ENCODE results near the gene ATP11A. TPM values are rescaled to one million over a fixed set of nuclear protein-coding genes. Genes with fewer than 3 reads are reported as not detected.

Gene ATP11A
- total RNA-seq, 6 experiments from 2014 or later: 24.3 to 57.4 (median 33.1) TPM

DNA sequence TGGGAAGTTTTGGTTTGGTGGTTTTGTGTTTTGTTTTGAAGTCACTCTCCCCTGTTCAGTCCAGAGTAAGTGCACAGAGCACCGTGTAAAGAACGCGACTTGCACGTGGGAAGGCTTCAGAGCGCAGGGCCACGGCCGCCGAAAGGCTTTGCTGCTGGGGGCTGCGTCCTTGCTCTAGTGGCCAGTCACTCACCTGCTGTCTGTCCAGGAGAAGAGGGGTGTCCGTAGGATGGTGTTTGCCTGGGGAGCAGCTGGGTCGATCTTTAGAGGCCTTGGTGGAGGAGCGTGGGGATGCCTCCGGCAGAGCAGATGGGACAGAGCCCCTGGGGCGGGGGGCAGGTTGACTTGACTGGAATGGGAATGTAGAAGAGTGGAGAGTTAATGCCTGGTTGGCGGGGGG lies 162.6 kb downstream of the ATP11A start:
- no peak for DNase-seq
- 97% methylated on average over 11 of the region's 15 CpGs for WGBS (ENCODE audit: insufficient coverage, low coverage, low lambda C conversion rate, missing lambda C conversion rate)
- H3K36me3 ChIP-seq: peaks cover 0 to 34% (median 16%) of the 10 kb centered on the region in 4 donors

DNA sequence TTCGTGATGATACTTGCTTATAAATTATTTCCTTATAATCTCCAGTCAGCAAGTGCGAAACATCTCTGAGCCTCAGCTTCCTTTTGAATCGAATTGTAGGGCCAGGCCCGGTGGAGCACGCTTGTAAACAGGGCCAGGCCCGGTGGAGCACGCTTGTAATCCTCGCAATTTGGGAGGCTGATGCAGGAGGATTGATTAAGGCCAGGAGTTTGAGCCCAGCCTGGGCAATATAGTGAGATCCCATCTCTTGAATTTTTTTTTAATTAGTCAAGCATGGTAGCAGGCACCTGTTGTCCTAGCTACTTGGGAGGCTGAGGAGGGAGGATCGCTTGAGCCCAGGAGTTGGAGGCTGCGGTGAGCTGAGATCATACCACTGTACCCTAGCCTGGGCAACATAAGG lies 163.0 kb downstream of the ATP11A start:
- peaks cover 0 to 38% (median 18%) of the 10 kb centered on the region in 4 donors for H3K36me3 ChIP-seq
- H3K4me3 ChIP-seq: no peak overlapping the region
- 96% methylated on average over 3 of the region's 10 CpGs for WGBS (ENCODE audit: insufficient coverage, low coverage, low lambda C conversion rate, missing lambda C conversion rate)

More for the DNA sequence above, 162.6 kb downstream of the ATP11A start:
- TF ChIP-seq, protein P1, sequence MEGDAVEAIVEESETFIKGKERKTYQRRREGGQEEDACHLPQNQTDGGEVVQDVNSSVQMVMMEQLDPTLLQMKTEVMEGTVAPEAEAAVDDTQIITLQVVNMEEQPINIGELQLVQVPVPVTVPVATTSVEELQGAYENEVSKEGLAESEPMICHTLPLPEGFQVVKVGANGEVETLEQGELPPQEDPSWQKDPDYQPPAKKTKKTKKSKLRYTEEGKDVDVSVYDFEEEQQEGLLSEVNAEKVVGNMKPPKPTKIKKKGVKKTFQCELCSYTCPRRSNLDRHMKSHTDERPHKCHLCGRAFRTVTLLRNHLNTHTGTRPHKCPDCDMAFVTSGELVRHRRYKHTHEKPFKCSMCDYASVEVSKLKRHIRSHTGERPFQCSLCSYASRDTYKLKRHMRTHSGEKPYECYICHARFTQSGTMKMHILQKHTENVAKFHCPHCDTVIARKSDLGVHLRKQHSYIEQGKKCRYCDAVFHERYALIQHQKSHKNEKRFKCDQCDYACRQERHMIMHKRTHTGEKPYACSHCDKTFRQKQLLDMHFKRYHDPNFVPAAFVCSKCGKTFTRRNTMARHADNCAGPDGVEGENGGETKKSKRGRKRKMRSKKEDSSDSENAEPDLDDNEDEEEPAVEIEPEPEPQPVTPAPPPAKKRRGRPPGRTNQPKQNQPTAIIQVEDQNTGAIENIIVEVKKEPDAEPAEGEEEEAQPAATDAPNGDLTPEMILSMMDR (IDR thresholded peaks at IDR 0.05): no peak
- no peak for TF ChIP-seq POLR2A (IDR thresholded peaks at IDR 0.05)
- H3K9me3 ChIP-seq: no peaks in the 10 kb centered on the region
- H3K4me3 ChIP-seq: no peak overlapping the region
- no peaks in the 10 kb centered on the region for H3K27me3 ChIP-seq
- intact Hi-C loops (cut with DNase I): no loop called here
- H3K4me1 ChIP-seq: no peaks in the 10 kb centered on the region
- ATAC-seq: no peak
- H3K27ac ChIP-seq: no peak overlapping the region

DNA sequence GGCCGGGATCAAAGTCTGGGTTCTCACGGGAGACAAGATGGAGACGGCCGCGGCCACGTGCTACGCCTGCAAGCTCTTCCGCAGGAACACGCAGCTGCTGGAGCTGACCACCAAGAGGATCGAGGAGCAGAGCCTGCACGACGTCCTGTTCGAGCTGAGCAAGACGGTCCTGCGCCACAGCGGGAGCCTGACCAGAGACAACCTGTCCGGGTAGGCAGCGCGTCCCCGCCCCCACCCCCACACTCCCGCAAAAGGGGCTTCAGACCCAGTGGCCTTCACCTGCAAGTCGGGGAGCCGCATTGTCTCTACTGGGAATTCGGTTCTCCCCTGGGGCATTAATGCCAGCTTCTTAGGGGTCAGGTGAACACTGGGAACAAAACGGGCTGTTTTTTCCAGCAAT lies 164.5 kb downstream of the ATP11A start:
- WGBS (ENCODE audit: insufficient coverage, low coverage, low lambda C conversion rate, missing lambda C conversion rate): 96% methylated on average over 5 of the region's 25 CpGs

More for the DNA sequence above, 163.0 kb downstream of the ATP11A start:
- DNase-seq: no peak
- TF ChIP-seq POLR2A (IDR thresholded peaks at IDR 0.05): no peak
- TF ChIP-seq, protein P1 (IDR thresholded peaks at IDR 0.05): no peak
- Histone ChIP-seq H3K4me1 (no peaks in the 10 kb centered on the region), H3K27ac (no peak overlapping the region), H3K27me3 (no peaks in the 10 kb centered on the region), H3K9me3 (no peaks in the 10 kb centered on the region)
- ATAC-seq: no peak
- intact Hi-C loops (cut with DNase I): no loop called here

DNA sequence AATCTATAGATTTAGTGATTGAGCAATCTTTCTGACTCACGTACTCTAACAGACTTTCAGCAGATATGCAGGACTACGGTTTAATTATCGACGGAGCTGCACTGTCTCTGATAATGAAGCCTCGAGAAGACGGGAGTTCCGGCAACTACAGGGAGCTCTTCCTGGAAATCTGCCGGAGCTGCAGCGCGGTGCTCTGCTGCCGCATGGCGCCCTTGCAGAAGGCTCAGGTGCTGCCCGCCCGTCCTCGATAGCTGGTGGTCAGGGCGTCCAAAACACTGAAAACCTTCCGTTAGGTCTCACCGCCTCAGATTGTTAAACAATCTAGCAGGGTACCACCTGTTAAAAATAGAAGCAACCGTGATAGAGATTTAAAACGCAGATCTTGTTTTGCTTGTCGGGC lies 166.0 kb downstream of the ATP11A start:
- 97% methylated on average over 19 of the region's 21 CpGs for WGBS (ENCODE audit: insufficient coverage, low coverage, low lambda C conversion rate, missing lambda C conversion rate)
- TF ChIP-seq POLR2A (IDR thresholded peaks at IDR 0.05): no peak
- TF ChIP-seq, protein P1 (IDR thresholded peaks at IDR 0.05): no peak
- intact Hi-C loops (cut with DNase I): no loop called here
- ATAC-seq (no peak), DNase-seq (no peak)
- Histone ChIP-seq H3K4me3 (no peak overlapping the region), H3K36me3 (peaks cover 0 to 55% (median 29%) of the 10 kb centered on the region in 4 donors), H3K9me3 (no peaks in the 10 kb centered on the region), H3K27ac (no peak overlapping the region), H3K4me1 (no peaks in the 10 kb centered on the region), H3K27me3 (no peaks in the 10 kb centered on the region)

More for the DNA sequence above, 164.5 kb downstream of the ATP11A start:
- no peak overlapping the region for H3K4me3 ChIP-seq
- H3K9me3 ChIP-seq: no peaks in the 10 kb centered on the region
- DNase-seq (no peak), ATAC-seq (no peak)
- no peaks in the 10 kb centered on the region for H3K27me3 ChIP-seq
- H3K36me3 ChIP-seq: peaks cover 0 to 49% (median 26%) of the 10 kb centered on the region in 4 donors
- TF ChIP-seq, protein P1 (IDR thresholded peaks at IDR 0.05): no peak
- TF ChIP-seq POLR2A (IDR thresholded peaks at IDR 0.05): no peak
- intact Hi-C loops (cut with DNase I): no loop called here
- H3K27ac ChIP-seq: no peak overlapping the region
- H3K4me1 ChIP-seq: no peaks in the 10 kb centered on the region
